Endothelial cell (in vitro differentiated cells): ENCODE data around the gene SLC66A3. TPM values are rescaled to one million over a fixed set of nuclear protein-coding genes. Genes with fewer than 3 reads are reported as not detected.

Experiments
- DNase-seq: peaks from one replicate; pipeline ENCODE4 v3.0.0; 2021; ENCODE audit warnings: low spot score
- H3K27ac Mint-ChIP-seq: one replicate; pipeline ENCODE4 v1.8.0; 2021; ENCODE audit warnings: mixed read lengths, inconsistent platforms; ENCODE audit not compliant: unreplicated experiment
- H3K27me3 Mint-ChIP-seq: one replicate; pipeline ENCODE4 v1.8.0; 2021; ENCODE audit warnings: mild to moderate bottlenecking, moderate library complexity, mixed read lengths, inconsistent platforms; ENCODE audit not compliant: unreplicated experiment
- H3K36me3 Mint-ChIP-seq: one replicate; pipeline ENCODE4 v1.8.0; 2021; ENCODE audit warnings: mild to moderate bottlenecking, low read depth, mixed read lengths, inconsistent platforms; ENCODE audit not compliant: unreplicated experiment
- H3K4me1 Mint-ChIP-seq: one replicate; pipeline ENCODE4 v1.8.0; 2021; ENCODE audit warnings: mild to moderate bottlenecking, mixed read lengths, inconsistent platforms; ENCODE audit not compliant: unreplicated experiment
- H3K4me3 Mint-ChIP-seq: one replicate; pipeline ENCODE4 v1.8.0; 2021; ENCODE audit warnings: mild to moderate bottlenecking, mixed read lengths, inconsistent platforms; ENCODE audit not compliant: unreplicated experiment
- H3K9me3 Mint-ChIP-seq: one replicate; pipeline ENCODE4 v1.8.0; 2021; ENCODE audit warnings: mixed read lengths, inconsistent platforms; ENCODE audit not compliant: unreplicated experiment
- CTCF ChIP-seq: fragments of 200-600 bp; sonication (generic); IDR thresholded peaks from one replicate; pipeline ENCODE4 v1.5.0; 2021; ENCODE audit warnings: antibody characterized with exemption; ENCODE audit not compliant: unreplicated experiment
- total RNA-seq: library from RNA; stranded (reverse); fragmentation: NEBNext Ultra II Directional; extraction: Animal tissue kit (Norgen Biotek cat#: 25700); gene quantifications from one replicate; pipeline ENCODE4 v1.2.1, GENCODE V29; 2021; ENCODE audit not compliant: unreplicated experiment

The SLC66A3 gene
- total RNA-seq, 1 donor from 2014 or later: 12.1 TPM

- no peak for TF ChIP-seq CTCF
- DNase-seq: no peak
- Mint-ChIP-seq H3K4me3 (no peak overlapping the region), H3K9me3 (no peaks in the 10 kb centered on the region), H3K27ac (no peak overlapping the region), H3K27me3 (peaks cover 10% of the 10 kb centered on the region), H3K36me3 (no peaks in the 10 kb centered on the region), H3K4me1 (peaks cover 2% of the 10 kb centered on the region)
These were observed 8.0 kb upstream of the SLC66A3 start for GRCh38 chr2:11147263-11147662.

- Mint-ChIP-seq H3K27ac (no peak overlapping the region), H3K36me3 (peaks cover 4% of the 10 kb centered on the region), H3K4me3 (no peak overlapping the region), H3K9me3 (no peaks in the 10 kb centered on the region), H3K4me1 (peaks cover 9% of the 10 kb centered on the region), H3K27me3 (peaks cover 18% of the 10 kb centered on the region)
- DNase-seq: no peak
- no peak for TF ChIP-seq CTCF
These were observed 2.7 kb upstream of the SLC66A3 start for GRCh38 chr2:11152591-11152990.

- TF ChIP-seq CTCF: no peak
- peak overlapping the region; percentile 48 for H3K27ac Mint-ChIP-seq
- H3K36me3 Mint-ChIP-seq: peaks cover 4% of the 10 kb centered on the region
- H3K9me3 Mint-ChIP-seq: no peaks in the 10 kb centered on the region
- no peak for DNase-seq
- peak overlapping the region; percentile 71 for H3K4me3 Mint-ChIP-seq
- H3K27me3 Mint-ChIP-seq: peaks cover 24% of the 10 kb centered on the region
- peaks cover 9% of the 10 kb centered on the region for H3K4me1 Mint-ChIP-seq
These were observed 998 bp upstream of the SLC66A3 start for GRCh38 chr2:11154016-11154922.

GRCh38 chr2:11154923-11155380 lies 315 bp upstream of the SLC66A3 start:
- peak; percentile 98 for DNase-seq
- Mint-ChIP-seq H3K36me3 (peaks cover 4% of the 10 kb centered on the region), H3K4me1 (peaks cover 9% of the 10 kb centered on the region), H3K9me3 (no peaks in the 10 kb centered on the region), H3K27ac (peak overlapping the region; percentile 48), H3K4me3 (no peak overlapping the region), H3K27me3 (peaks cover 25% of the 10 kb centered on the region)
- TF ChIP-seq CTCF: no peak

GRCh38 chr2:11156396-11157075 lies 1.3 kb downstream of the SLC66A3 start:
- no peak for TF ChIP-seq CTCF
- Mint-ChIP-seq H3K4me3 (peak overlapping the region; percentile 88), H3K36me3 (peaks cover 4% of the 10 kb centered on the region), H3K27me3 (peaks cover 31% of the 10 kb centered on the region), H3K9me3 (no peaks in the 10 kb centered on the region), H3K27ac (no peak overlapping the region), H3K4me1 (peaks cover 9% of the 10 kb centered on the region)
- DNase-seq: no peak
